Ishikawa (cell line): ENCODE results near the gene C4orf17.

Experiments
- CEBPB ChIP-seq: IDR thresholded peaks from 2 replicates; pipeline ENCODE4 v1.6.1; 2012
- CREB1 ChIP-seq: IDR thresholded peaks from 2 replicates; pipeline ENCODE4 v1.6.1; 2012; ENCODE audit warnings: low read depth
- EP300 ChIP-seq: IDR thresholded peaks from 2 replicates; pipeline ENCODE4 v1.6.1; 2012; ENCODE audit warnings: borderline replicate concordance
- NFIC ChIP-seq: IDR thresholded peaks from 2 replicates; pipeline ENCODE4 v1.6.1; 2012
- RAD21 ChIP-seq: IDR thresholded peaks from 2 replicates; pipeline ENCODE4 v1.6.1; 2012; ENCODE audit warnings: low read depth
- TAF1 ChIP-seq: IDR thresholded peaks from 2 replicates; pipeline ENCODE4 v1.6.1; 2012; ENCODE audit warnings: low read depth, mild to moderate bottlenecking
- TEAD4 ChIP-seq: IDR thresholded peaks from 2 replicates; pipeline ENCODE4 v1.6.1; 2012
- YY1 ChIP-seq: IDR thresholded peaks from 2 replicates; pipeline ENCODE4 v1.6.1; 2012; ENCODE audit warnings: low read depth
- TF ChIP-seq, protein P1 (sequence below): IDR thresholded peaks from 2 replicates; pipeline ENCODE4 v1.6.1; 2012
- TF ChIP-seq, protein P2 (sequence below): IDR thresholded peaks from 2 replicates; pipeline ENCODE4 v1.6.1; 2012; ENCODE audit warnings: low read depth, mild to moderate bottlenecking
- TF ChIP-seq, protein P3 (sequence below): IDR thresholded peaks from 2 replicates; pipeline ENCODE4 v1.6.1; 2012

DNA sequence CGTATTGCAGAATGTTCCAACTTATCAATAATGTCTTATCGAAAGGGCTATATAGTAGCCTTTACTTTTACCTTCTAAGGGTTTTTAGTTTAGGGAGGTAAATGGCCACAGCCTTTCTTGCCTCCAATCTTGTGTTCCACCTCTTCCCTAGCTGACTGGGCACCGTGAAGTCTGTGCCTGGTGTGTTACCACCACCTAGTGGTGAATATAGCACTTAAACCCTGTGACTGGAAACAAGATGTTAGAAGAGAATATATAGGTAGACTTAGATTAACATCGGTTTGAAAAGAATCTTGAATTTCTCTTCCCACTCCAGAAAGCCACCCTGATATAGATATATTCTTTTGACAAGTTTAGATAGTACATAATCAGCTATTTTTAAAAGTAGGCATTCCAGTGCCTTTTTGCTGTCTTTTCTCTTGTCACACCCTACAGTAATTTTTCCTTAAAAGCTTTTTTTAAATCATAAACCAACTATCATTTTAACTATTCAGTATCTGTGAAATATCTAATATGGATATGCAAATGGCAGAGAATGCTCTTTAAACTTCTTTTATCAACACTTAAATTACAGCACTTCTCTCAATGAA, 47.9 kb upstream of the C4orf17 start:
- TF ChIP-seq EP300 (no peak), RAD21 (peak; percentile 98), TAF1 (no peak), TEAD4 (no peak), CEBPB (no peak), YY1 (no peak), NFIC (no peak), CREB1 (no peak)
- TF ChIP-seq, protein P1, sequence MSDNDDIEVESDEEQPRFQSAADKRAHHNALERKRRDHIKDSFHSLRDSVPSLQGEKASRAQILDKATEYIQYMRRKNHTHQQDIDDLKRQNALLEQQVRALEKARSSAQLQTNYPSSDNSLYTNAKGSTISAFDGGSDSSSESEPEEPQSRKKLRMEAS: no peak
- TF ChIP-seq, protein P2, sequence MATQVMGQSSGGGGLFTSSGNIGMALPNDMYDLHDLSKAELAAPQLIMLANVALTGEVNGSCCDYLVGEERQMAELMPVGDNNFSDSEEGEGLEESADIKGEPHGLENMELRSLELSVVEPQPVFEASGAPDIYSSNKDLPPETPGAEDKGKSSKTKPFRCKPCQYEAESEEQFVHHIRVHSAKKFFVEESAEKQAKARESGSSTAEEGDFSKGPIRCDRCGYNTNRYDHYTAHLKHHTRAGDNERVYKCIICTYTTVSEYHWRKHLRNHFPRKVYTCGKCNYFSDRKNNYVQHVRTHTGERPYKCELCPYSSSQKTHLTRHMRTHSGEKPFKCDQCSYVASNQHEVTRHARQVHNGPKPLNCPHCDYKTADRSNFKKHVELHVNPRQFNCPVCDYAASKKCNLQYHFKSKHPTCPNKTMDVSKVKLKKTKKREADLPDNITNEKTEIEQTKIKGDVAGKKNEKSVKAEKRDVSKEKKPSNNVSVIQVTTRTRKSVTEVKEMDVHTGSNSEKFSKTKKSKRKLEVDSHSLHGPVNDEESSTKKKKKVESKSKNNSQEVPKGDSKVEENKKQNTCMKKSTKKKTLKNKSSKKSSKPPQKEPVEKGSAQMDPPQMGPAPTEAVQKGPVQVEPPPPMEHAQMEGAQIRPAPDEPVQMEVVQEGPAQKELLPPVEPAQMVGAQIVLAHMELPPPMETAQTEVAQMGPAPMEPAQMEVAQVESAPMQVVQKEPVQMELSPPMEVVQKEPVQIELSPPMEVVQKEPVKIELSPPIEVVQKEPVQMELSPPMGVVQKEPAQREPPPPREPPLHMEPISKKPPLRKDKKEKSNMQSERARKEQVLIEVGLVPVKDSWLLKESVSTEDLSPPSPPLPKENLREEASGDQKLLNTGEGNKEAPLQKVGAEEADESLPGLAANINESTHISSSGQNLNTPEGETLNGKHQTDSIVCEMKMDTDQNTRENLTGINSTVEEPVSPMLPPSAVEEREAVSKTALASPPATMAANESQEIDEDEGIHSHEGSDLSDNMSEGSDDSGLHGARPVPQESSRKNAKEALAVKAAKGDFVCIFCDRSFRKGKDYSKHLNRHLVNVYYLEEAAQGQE: no peak
- TF ChIP-seq, protein P3, sequence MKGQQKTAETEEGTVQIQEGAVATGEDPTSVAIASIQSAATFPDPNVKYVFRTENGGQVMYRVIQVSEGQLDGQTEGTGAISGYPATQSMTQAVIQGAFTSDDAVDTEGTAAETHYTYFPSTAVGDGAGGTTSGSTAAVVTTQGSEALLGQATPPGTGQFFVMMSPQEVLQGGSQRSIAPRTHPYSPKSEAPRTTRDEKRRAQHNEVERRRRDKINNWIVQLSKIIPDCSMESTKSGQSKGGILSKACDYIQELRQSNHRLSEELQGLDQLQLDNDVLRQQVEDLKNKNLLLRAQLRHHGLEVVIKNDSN: no peak
